B cell (primary cell): ENCODE data around the gene RHCG.

Experiments used
- EZH2 ChIP-seq: IDR thresholded peaks from 2 replicates; pipeline ENCODE4 v1.6.1; 2012; ENCODE audit warnings: borderline replicate concordance, low read depth, mild to moderate bottlenecking, moderate library complexity, low read length; ENCODE audit not compliant: insufficient read depth, poor library complexity, severe bottlenecking
- TF ChIP-seq, protein P1 (sequence below): fragments of 200-600 bp; IDR thresholded peaks from one replicate; pipeline ENCODE4 v1.8.0; 2022; ENCODE audit warnings: antibody characterized with exemption, mild to moderate bottlenecking

DNA sequence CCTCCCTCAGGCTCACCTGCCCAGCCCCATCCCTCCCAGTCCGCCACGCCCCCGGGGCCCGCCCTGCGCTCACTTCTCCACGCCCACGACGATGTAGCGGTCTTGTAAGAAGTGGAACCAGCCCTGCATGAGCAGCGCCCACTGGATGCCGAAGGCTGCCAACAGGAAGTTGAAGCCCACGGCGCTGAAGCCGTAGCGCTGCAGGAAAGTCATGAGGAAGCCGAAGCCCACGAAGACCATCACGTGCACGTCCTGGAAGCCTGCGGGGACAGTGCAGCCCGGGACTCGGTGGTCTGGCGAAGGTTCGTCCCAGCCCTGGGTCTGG is 9.7 kb downstream of the RHCG start:
- TF ChIP-seq, protein P1, sequence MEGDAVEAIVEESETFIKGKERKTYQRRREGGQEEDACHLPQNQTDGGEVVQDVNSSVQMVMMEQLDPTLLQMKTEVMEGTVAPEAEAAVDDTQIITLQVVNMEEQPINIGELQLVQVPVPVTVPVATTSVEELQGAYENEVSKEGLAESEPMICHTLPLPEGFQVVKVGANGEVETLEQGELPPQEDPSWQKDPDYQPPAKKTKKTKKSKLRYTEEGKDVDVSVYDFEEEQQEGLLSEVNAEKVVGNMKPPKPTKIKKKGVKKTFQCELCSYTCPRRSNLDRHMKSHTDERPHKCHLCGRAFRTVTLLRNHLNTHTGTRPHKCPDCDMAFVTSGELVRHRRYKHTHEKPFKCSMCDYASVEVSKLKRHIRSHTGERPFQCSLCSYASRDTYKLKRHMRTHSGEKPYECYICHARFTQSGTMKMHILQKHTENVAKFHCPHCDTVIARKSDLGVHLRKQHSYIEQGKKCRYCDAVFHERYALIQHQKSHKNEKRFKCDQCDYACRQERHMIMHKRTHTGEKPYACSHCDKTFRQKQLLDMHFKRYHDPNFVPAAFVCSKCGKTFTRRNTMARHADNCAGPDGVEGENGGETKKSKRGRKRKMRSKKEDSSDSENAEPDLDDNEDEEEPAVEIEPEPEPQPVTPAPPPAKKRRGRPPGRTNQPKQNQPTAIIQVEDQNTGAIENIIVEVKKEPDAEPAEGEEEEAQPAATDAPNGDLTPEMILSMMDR = no peak
- no peak for TF ChIP-seq EZH2
